Loucy (cell line): ENCODE data around the gene TXNL4A.
A peak's percentile ranks its signal among the peaks of the same experiment; 100 is the strongest.

Experiments used
- H2AFZ ChIP-seq: fragments of 200-600 bp; sonication (generic); 2 replicates; pipeline ENCODE4 v1.6.0; 2016; ENCODE audit warnings: antibody characterized with exemption, mild to moderate bottlenecking, low read length, moderate library complexity
- H3F3A ChIP-seq: fragments of 200-600 bp; 2 replicates; pipeline ENCODE4 v1.6.0; 2016; ENCODE audit warnings: antibody characterized with exemption, low read depth, mild to moderate bottlenecking
- H3K27me3 ChIP-seq: fragments of 200-600 bp; sonication (generic); 2 replicates; pipeline ENCODE4 v1.6.1; 2014; ENCODE audit warnings: low read length, mild to moderate bottlenecking; ENCODE audit not compliant: insufficient read depth, poor library complexity, severe bottlenecking
- H3K36me3 ChIP-seq: fragments of 200-600 bp; sonication (generic); 2 replicates; pipeline ENCODE4 v1.6.1; 2016; ENCODE audit warnings: low read length; ENCODE audit not compliant: insufficient read depth
- H3K4me1 ChIP-seq: fragments of 200-600 bp; sonication (generic); 2 replicates; pipeline ENCODE4 v1.5.1; 2014; ENCODE audit warnings: low read length, mild to moderate bottlenecking; ENCODE audit not compliant: insufficient read depth, poor library complexity, severe bottlenecking
- H3K4me2 ChIP-seq: fragments of 200-600 bp; sonication (generic); 2 replicates; pipeline ENCODE4 v1.6.0; 2014; ENCODE audit warnings: antibody characterized with exemption, low read length, low read depth, mild to moderate bottlenecking; ENCODE audit not compliant: poor library complexity, severe bottlenecking
- H3K4me3 ChIP-seq: fragments of 200-600 bp; sonication (generic); 2 replicates; pipeline ENCODE4 v1.5.1; 2014; ENCODE audit warnings: low read length, mild to moderate bottlenecking, mixed read lengths; ENCODE audit not compliant: poor library complexity, severe bottlenecking
- H3K79me2 ChIP-seq: fragments of 200-600 bp; sonication (generic); 2 replicates; pipeline ENCODE4 v1.6.1; 2014; ENCODE audit warnings: low read length; ENCODE audit not compliant: insufficient read depth
- H3K9ac ChIP-seq: fragments of 200-600 bp; sonication (generic); 2 replicates; pipeline ENCODE4 v1.6.0; 2014; ENCODE audit warnings: mild to moderate bottlenecking, low read depth, low read length, moderate library complexity; ENCODE audit not compliant: poor library complexity, severe bottlenecking
- H3K9me2 ChIP-seq: fragments of 200-600 bp; sonication (generic); replicated peaks from 2 replicates; pipeline ENCODE4 v1.6.1; 2016; ENCODE audit warnings: low read depth, low read length, mixed read lengths
- H3K9me3 ChIP-seq: fragments of 200-600 bp; sonication (generic); 2 replicates; pipeline ENCODE4 v1.6.1; 2014; ENCODE audit warnings: mild to moderate bottlenecking, antibody characterized with exemption, low read length, low read depth; ENCODE audit not compliant: insufficient read depth
- H4K20me1 ChIP-seq: fragments of 200-600 bp; sonication (generic); 2 replicates; pipeline ENCODE4 v1.6.0; 2014; ENCODE audit warnings: antibody characterized with exemption, low read length, mild to moderate bottlenecking; ENCODE audit not compliant: insufficient read depth, poor library complexity, severe bottlenecking
- CTCF ChIP-seq: fragments of 200-600 bp; sonication (generic); conservative IDR thresholded peaks from 2 replicates; pipeline ENCODE4 v1.5.1; 2014; ENCODE audit warnings: mild to moderate bottlenecking, antibody characterized with exemption, low read length
- EZH2phosphoT487 ChIP-seq: fragments of 200-600 bp; IDR thresholded peaks from 2 replicates; pipeline ENCODE4 v1.6.1; 2018; ENCODE audit warnings: antibody characterized with exemption, mild to moderate bottlenecking, moderate library complexity, borderline replicate concordance

Gene TXNL4A

GRCh38 chr18:79986726-79987125 lies 1.6 kb downstream of the TXNL4A start:
- Histone ChIP-seq H3K4me2 (peak overlapping the region; percentile 94), H3K9ac (peak overlapping the region; percentile 99), H3F3A (no peaks in the 10 kb centered on the region), H3K4me3 (peak overlapping the region; percentile 91), H3K36me3 (no peaks in the 10 kb centered on the region), H2AFZ (no peak overlapping the region), H4K20me1 (peaks cover 63% of the 10 kb centered on the region), H3K27me3 (no peaks in the 10 kb centered on the region), H3K4me1 (peaks cover 64% of the 10 kb centered on the region), H3K79me2 (peaks cover 68% of the 10 kb centered on the region), H3K9me3 (no peaks in the 10 kb centered on the region), H3K9me2 (no peaks in the 10 kb centered on the region)
- TF ChIP-seq CTCF, result no peak
- TF ChIP-seq EZH2phosphoT487, result no peak

GRCh38 chr18:79985172-79985571 lies 3.2 kb downstream of the TXNL4A start:
- H3K4me3 ChIP-seq, result peak overlapping the region; percentile 91
- no peaks in the 10 kb centered on the region for H3F3A ChIP-seq
- H2AFZ ChIP-seq, result no peak overlapping the region
- H3K4me1 ChIP-seq, result peaks cover 71% of the 10 kb centered on the region
- no peaks in the 10 kb centered on the region for H3K27me3 ChIP-seq
- H3K9me3 ChIP-seq, result no peaks in the 10 kb centered on the region
- no peak for TF ChIP-seq CTCF
- TF ChIP-seq EZH2phosphoT487, result no peak
- peaks cover 83% of the 10 kb centered on the region for H3K79me2 ChIP-seq
- no peaks in the 10 kb centered on the region for H3K9me2 ChIP-seq
- no peaks in the 10 kb centered on the region for H3K36me3 ChIP-seq
- peak overlapping the region; percentile 99 for H3K9ac ChIP-seq
- H4K20me1 ChIP-seq, result peaks cover 77% of the 10 kb centered on the region
- H3K4me2 ChIP-seq, result peak overlapping the region; percentile 94

- no peak overlapping the region for H2AFZ ChIP-seq
- peak overlapping the region; percentile 99 for H3K9ac ChIP-seq
- TF ChIP-seq EZH2phosphoT487, result no peak
- TF ChIP-seq CTCF, result no peak
- no peaks in the 10 kb centered on the region for H3F3A ChIP-seq
- H3K9me2 ChIP-seq, result no peaks in the 10 kb centered on the region
- H3K79me2 ChIP-seq, result peaks cover 96% of the 10 kb centered on the region
- H4K20me1 ChIP-seq, result peaks cover 89% of the 10 kb centered on the region
- no peaks in the 10 kb centered on the region for H3K27me3 ChIP-seq
- peak overlapping the region; percentile 94 for H3K4me2 ChIP-seq
- H3K9me3 ChIP-seq, result no peaks in the 10 kb centered on the region
- no peaks in the 10 kb centered on the region for H3K36me3 ChIP-seq
- peaks cover 77% of the 10 kb centered on the region for H3K4me1 ChIP-seq
- peak overlapping the region; percentile 56 for H3K4me3 ChIP-seq
Observed at GRCh38 chr18:79983793-79984192, 4.6 kb downstream of the TXNL4A start.
